HG03520 (cell line): ENCODE measurements around the gene MAP7.
A peak's percentile ranks its signal among the peaks of the same experiment; 100 is the strongest.

Source experiments
- ATAC-seq: cut with Tn5 transposase; IDR thresholded peaks from one replicate; pipeline ENCODE4 v1.9.1; 2021; ENCODE audit warnings: mild to moderate bottlenecking, moderate library complexity; ENCODE audit not compliant: unreplicated experiment

The MAP7 gene

GRCh38 chr6:136427378-136427717, 122.9 kb downstream of the MAP7 start:
- ATAC-seq: no peak

- ATAC-seq: no peak
Observed at GRCh38 chr6:136426627-136427377, 123.4 kb downstream of the MAP7 start.

- ATAC-seq: no peak
Observed at GRCh38 chr6:136425793-136426192, 124.4 kb downstream of the MAP7 start.

GRCh38 chr6:136424901-136425300, 125.3 kb downstream of the MAP7 start:
- ATAC-seq: no peak

- ATAC-seq: no peak
Observed at GRCh38 chr6:136424450-136424849, 125.8 kb downstream of the MAP7 start.

GRCh38 chr6:136421537-136422158, 128.6 kb downstream of the MAP7 start:
- ATAC-seq: no peak

- ATAC-seq: no peak
Observed at GRCh38 chr6:136420853-136421252, 129.4 kb downstream of the MAP7 start.

GRCh38 chr6:136415351-136416007, 134.7 kb downstream of the MAP7 start:
- ATAC-seq: no peak

- ATAC-seq: no peak
Observed at GRCh38 chr6:136412410-136412809, 137.8 kb downstream of the MAP7 start.

- ATAC-seq: no peak
Observed at GRCh38 chr6:136411453-136412354, 138.5 kb downstream of the MAP7 start.

- no peak for ATAC-seq
Observed at GRCh38 chr6:136411025-136411325, 139.2 kb downstream of the MAP7 start.

GRCh38 chr6:136410201-136411024, 139.8 kb downstream of the MAP7 start:
- ATAC-seq: peak; percentile 75

GRCh38 chr6:136409597-136409996, 140.6 kb downstream of the MAP7 start:
- ATAC-seq: no peak

- ATAC-seq: no peak
Observed at GRCh38 chr6:136408204-136408603, 142.0 kb downstream of the MAP7 start.

GRCh38 chr6:136405420-136406029, 144.7 kb downstream of the MAP7 start:
- ATAC-seq: no peak

GRCh38 chr6:136404627-136405419, 145.4 kb downstream of the MAP7 start:
- no peak for ATAC-seq

- ATAC-seq: no peak
Observed at GRCh38 chr6:136404007-136404406, 146.2 kb downstream of the MAP7 start.

GRCh38 chr6:136403110-136403980, 146.9 kb downstream of the MAP7 start:
- ATAC-seq: no peak
